Fibroblast of lung (primary cell): Measurements from ENCODE around the gene TACC2.
"Not testable (repeated sequence)": the region's sequence is repeated elsewhere in the genome, so short reads cannot be mapped to it uniquely, and the experiment has no call there.

Experiments
- EZH2 ChIP-seq: IDR thresholded peaks from 2 replicates; pipeline ENCODE4 v1.5.1; 2012; ENCODE audit warnings: low read length, control low read depth, mild to moderate bottlenecking; ENCODE audit errors: missing control alignments
- TF ChIP-seq, protein P1 (sequence below), 2 donors: IDR thresholded peaks in 1 of 2; conservative IDR thresholded peaks in 1 of 2; 1 replicate in 1 of 2; 2 replicates in 1 of 2; pipeline ENCODE4 v1.5.1; 2011 to 2012; ENCODE audit warnings: low read length in 2 of 2, control low read depth in 1 of 2, inconsistent platforms in 1 of 2, low read depth in 1 of 2, mild to moderate bottlenecking in 1 of 2

DNA sequence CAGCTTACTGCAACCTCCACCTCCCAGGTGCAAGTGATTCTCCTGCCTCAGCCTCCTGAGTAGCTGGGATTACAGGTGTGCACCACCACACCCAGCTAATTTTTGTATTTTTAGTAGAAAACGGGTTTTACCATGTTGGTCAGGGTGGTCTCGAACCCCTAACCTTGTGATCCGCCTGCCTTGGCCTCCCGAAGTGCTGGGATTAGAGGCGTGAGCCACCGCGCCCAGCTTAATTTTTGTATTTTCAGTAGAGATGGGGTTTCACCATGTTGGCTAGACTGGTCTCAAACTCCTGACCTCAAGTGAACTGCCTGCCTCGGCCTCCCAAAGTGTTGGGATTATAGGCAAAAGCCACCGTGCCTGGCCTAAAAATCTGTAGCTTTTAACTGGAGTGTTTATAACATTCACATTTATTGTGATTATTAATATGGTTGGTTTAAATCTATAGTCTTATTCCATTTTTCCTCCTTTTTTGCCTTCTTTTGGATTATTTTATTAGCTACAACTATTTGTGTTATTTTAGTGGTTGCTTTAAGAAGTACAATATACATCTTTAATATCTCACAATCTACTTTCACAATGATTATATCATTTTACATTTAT, 77.5 kb downstream of the TACC2 start:
- TF ChIP-seq, protein P1, sequence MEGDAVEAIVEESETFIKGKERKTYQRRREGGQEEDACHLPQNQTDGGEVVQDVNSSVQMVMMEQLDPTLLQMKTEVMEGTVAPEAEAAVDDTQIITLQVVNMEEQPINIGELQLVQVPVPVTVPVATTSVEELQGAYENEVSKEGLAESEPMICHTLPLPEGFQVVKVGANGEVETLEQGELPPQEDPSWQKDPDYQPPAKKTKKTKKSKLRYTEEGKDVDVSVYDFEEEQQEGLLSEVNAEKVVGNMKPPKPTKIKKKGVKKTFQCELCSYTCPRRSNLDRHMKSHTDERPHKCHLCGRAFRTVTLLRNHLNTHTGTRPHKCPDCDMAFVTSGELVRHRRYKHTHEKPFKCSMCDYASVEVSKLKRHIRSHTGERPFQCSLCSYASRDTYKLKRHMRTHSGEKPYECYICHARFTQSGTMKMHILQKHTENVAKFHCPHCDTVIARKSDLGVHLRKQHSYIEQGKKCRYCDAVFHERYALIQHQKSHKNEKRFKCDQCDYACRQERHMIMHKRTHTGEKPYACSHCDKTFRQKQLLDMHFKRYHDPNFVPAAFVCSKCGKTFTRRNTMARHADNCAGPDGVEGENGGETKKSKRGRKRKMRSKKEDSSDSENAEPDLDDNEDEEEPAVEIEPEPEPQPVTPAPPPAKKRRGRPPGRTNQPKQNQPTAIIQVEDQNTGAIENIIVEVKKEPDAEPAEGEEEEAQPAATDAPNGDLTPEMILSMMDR (conservative IDR thresholded peaks at IDR 0.05 in 1 of 2, IDR thresholded peaks at IDR 0.05 in 1 of 2; ENCODE audit: low read depth in 1 of 2, low read length in 2 of 2) = not testable (repeated sequence)
- TF ChIP-seq EZH2 = not testable (repeated sequence)
